Ovary (tissue), 1 donor: ENCODE measurements around the gene ADORA3.

Experiments
- EP300 ChIP-seq: sonication (generic); formaldehyde crosslinking; IDR thresholded peaks from one replicate; pipeline ENCODE4 v1.6.1; 2017; ENCODE audit warnings: antibody characterized with exemption
- POLR2A ChIP-seq: fragments of 450-650 bp; IDR thresholded peaks from one replicate; pipeline ENCODE4 v1.6.1; 2017; ENCODE audit warnings: antibody characterized with exemption, mild to moderate bottlenecking, moderate library complexity

- TF ChIP-seq POLR2A: no peak
- no peak for TF ChIP-seq EP300
These were observed 33.9 kb downstream of the ADORA3 start for GRCh38 chr1:111469539-111469938.
